ENCODE results near the gene PSMC6. TPM values are rescaled to one million over a fixed set of nuclear protein-coding genes. Genes with fewer than 3 reads are reported as not detected.

The PSMC6 gene
- polyA plus RNA-seq, 6 donors from 2014 or later = 46.9 to 76.5 (median 69.7) TPM

DNA sequence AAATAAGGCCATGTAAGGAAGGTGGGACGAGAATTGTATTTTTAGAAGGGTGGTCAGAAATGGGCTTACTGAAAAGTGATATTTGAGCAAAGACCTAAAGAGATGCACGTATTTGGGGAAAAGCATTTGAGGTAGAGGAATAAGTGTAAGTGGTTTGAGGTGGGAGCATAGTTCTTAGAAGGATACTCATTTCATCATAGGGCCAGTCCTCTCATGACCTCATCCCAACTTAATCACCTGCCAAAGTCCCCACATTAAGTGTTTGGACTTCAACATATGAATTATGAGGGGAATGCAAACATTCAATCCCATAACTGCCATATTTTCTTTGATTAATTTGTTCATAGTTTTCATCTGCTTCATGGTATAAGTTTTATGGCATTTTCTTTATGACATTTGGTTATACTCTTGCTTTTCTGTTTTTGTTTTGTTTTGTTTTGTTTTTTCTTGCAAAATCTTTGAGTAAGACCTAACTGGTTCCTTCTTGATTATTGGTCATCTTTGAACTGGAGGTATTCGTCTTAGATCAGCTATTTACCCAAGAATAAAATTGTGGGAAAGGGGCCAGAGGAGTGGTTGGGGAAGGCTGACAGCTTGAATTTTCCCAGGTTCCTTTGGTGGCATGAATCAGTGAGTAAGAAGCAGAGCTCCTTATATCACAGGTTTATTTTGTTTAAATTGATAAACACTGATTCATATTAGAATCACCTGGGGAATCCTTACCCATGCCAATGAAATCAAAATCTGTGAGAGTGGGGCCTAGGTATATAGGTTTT is 60.2 kb downstream of the PSMC6 start:
- no peaks in the 10 kb centered on the region for H3K27me3 Mint-ChIP-seq
- peaks cover 20 to 27% of the 10 kb centered on the region in 2 donors for H3K36me3 Mint-ChIP-seq
- H3K9me3 Mint-ChIP-seq = no peaks in the 10 kb centered on the region
- DNase-seq (no peak), ATAC-seq (ENCODE audit: low read depth in 2 of 2) (no peak)
- peaks cover 7 to 12% (median 9%) of the 10 kb centered on the region in 3 donors for H3K4me1 Mint-ChIP-seq
- no peak overlapping the region for H3K4me3 Mint-ChIP-seq
- peak overlapping the region in 3 of 6 donors; percentile 4 to 77 (median 37) for H3K27ac Mint-ChIP-seq

DNA sequence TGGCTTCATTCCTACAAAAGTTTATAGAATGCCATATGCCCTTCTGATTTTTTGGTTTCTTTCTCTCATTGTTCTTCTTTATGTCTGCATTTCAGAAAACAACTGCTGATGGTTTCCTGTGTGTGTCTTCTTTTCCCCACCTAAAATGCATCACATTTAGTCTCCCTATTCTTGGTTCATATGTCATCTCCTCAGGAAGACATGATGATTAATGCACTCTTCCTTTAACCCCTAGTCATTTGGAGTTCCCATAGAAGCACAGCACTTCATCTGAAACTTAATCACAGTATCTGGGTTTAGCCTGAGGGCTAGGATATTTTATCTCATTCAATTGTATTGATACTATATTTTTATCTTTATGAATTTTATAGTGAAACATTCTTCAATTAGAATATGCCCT is 62.9 kb downstream of the PSMC6 start:
- DNase-seq = no peak
- Mint-ChIP-seq H3K27me3 (no peaks in the 10 kb centered on the region), H3K36me3 (peaks cover 20 to 23% of the 10 kb centered on the region in 2 donors), H3K4me3 (no peak overlapping the region), H3K9me3 (no peaks in the 10 kb centered on the region), H3K4me1 (peaks cover 0 to 4% (median 0%) of the 10 kb centered on the region in 3 donors), H3K27ac (peak overlapping the region in 1 of 6 donors; percentile 35)
- no peak for ATAC-seq (ENCODE audit: low read depth in 2 of 2)

GRCh38 chr14:52776816-52777215 is 69.8 kb downstream of the PSMC6 start:
- Mint-ChIP-seq H3K27ac (no peak overlapping the region), H3K27me3 (no peaks in the 10 kb centered on the region), H3K4me1 (no peaks in the 10 kb centered on the region), H3K36me3 (peaks cover 0 to 9% of the 10 kb centered on the region in 2 donors), H3K9me3 (no peaks in the 10 kb centered on the region), H3K4me3 (no peak overlapping the region)
- DNase-seq (no peak), ATAC-seq (ENCODE audit: low read depth in 2 of 2) (no peak)

Other genes starting within 250 kb of the PSMC6 start
- gene TXNDC16, start 154.7 kb upstream of the PSMC6 start, polyA plus RNA-seq (ENCODE audit: low read depth in 6 of 6) = 1 to 10 TPM in 4 of 6 donors, under 1 TPM in 1, not detected in 1; 0.78 to 1.9 (median 1.4) TPM
- under 1 TPM in 1 of 6 donors, not detected in 5; 0.12 TPM for gene GPR137C, start 154.4 kb upstream of the PSMC6 start, polyA plus RNA-seq (ENCODE audit: low read depth in 6 of 6)
- 10 to 100 TPM; 20.4 to 26.0 (median 23.2) TPM for gene ERO1A, start 11.6 kb upstream of the PSMC6 start, polyA plus RNA-seq (ENCODE audit: low read depth in 6 of 6)
- gene STYX, start 23.0 kb downstream of the PSMC6 start, polyA plus RNA-seq (ENCODE audit: low read depth in 6 of 6) = 10 to 100 TPM; 14.9 to 20.4 (median 17.1) TPM
- gene GNPNAT1, start 84.4 kb downstream of the PSMC6 start, polyA plus RNA-seq (ENCODE audit: low read depth in 6 of 6) = 10 to 100 TPM in 1 of 6 donors, 1 to 10 TPM in 5; 3.3 to 16.0 (median 8.4) TPM
- not detected for gene FERMT2, start 243.8 kb downstream of the PSMC6 start, polyA plus RNA-seq (ENCODE audit: low read depth in 6 of 6)

Measured in naive B cell (primary cell).